ENCODE data around the gene TFG.

The TFG gene

DNA sequence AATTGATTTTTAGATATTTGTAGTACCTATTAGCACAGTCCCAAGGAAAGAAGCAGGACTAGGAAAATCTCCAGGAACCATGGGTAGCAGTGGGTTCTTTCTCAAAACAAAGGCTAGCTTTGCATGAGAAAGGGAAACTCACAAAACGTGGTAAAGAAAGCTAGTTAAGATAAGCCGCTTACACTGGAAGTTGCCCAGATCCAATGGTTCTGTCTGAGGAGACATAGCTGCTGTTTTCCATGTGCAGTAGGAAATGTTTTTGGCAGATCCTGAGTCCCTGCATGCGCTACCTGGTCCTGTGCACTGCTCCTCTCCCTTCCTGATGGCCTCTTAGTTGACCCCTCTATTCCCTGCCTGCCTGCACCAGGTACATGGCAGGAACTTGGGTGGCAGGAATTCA lies 60.4 kb downstream of the TFG start:
- Histone ChIP-seq H2AFZ (ENCODE audit: low read length) (no peak overlapping the region), H3K36me3 (replicated peaks; ENCODE audit: insufficient read depth, low read length) (no peaks in the 10 kb centered on the region), H3K27me3 (replicated peaks; ENCODE audit: insufficient read depth, low read length) (no peaks in the 10 kb centered on the region), H3K9me3 (replicated peaks; ENCODE audit: insufficient read depth, low read length) (no peaks in the 10 kb centered on the region), H4K20me1 (ENCODE audit: insufficient read depth, low read length) (no peaks in the 10 kb centered on the region), H3K4me3 (ENCODE audit: low read length) (no peak overlapping the region), H3K4me2 (ENCODE audit: low read depth, low read length) (no peak overlapping the region), H3K4me1 (ENCODE audit: low read length) (no peaks in the 10 kb centered on the region), H3F3A (ENCODE audit: insufficient read depth, low read length) (no peaks in the 10 kb centered on the region), H3K9ac (ENCODE audit: low read length) (no peak overlapping the region), H3K79me2 (ENCODE audit: low read length) (no peaks in the 10 kb centered on the region), H3K9me2 (replicated peaks; ENCODE audit: insufficient read depth, low read length) (no peaks in the 10 kb centered on the region), H3K27ac (ENCODE audit: low read length) (no peak overlapping the region)
- DNase-seq: no peak
- no peak for TF ChIP-seq EZH2phosphoT487 (IDR thresholded peaks at IDR 0.05; ENCODE audit: low read length)

DNA sequence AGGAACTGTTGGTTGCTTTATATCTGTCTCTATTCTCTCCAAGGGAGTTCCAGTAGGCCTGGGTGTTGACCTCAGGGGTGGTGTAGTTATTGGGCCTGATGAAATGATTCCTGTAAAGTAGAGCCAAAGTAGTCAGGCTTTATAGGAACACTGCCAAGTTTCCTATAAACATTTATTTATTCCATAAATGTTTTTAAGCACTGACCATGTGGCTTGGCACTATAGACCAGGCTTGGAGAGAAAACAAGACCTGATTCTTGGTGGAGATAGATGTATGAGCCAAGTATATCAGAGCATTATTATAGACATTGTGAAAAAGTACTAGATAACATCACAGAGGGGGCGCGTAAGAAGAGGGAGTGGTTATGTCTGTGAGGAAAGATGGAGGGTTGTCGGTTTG lies 65.9 kb downstream of the TFG start:
- Histone ChIP-seq H3K9me3 (replicated peaks; ENCODE audit: insufficient read depth, low read length) (no peaks in the 10 kb centered on the region), H3K4me1 (ENCODE audit: low read length) (no peaks in the 10 kb centered on the region), H3K4me2 (ENCODE audit: low read depth, low read length) (no peak overlapping the region), H2AFZ (ENCODE audit: low read length) (no peak overlapping the region), H3K27me3 (replicated peaks; ENCODE audit: insufficient read depth, low read length) (no peaks in the 10 kb centered on the region), H3K9ac (ENCODE audit: low read length) (no peak overlapping the region), H3K27ac (ENCODE audit: low read length) (no peak overlapping the region), H3K36me3 (replicated peaks; ENCODE audit: insufficient read depth, low read length) (no peaks in the 10 kb centered on the region), H3K79me2 (ENCODE audit: low read length) (no peaks in the 10 kb centered on the region), H4K20me1 (ENCODE audit: insufficient read depth, low read length) (no peaks in the 10 kb centered on the region), H3K4me3 (ENCODE audit: low read length) (no peak overlapping the region), H3K9me2 (replicated peaks; ENCODE audit: insufficient read depth, low read length) (no peaks in the 10 kb centered on the region), H3F3A (ENCODE audit: insufficient read depth, low read length) (no peaks in the 10 kb centered on the region)
- DNase-seq: no peak
- TF ChIP-seq EZH2phosphoT487 (IDR thresholded peaks at IDR 0.05; ENCODE audit: low read length) (no peak), EZH2 (optimal IDR thresholded peaks at IDR 0.05; ENCODE audit: low read depth, low read length) (no peak)
- TF ChIP-seq, protein P1, sequence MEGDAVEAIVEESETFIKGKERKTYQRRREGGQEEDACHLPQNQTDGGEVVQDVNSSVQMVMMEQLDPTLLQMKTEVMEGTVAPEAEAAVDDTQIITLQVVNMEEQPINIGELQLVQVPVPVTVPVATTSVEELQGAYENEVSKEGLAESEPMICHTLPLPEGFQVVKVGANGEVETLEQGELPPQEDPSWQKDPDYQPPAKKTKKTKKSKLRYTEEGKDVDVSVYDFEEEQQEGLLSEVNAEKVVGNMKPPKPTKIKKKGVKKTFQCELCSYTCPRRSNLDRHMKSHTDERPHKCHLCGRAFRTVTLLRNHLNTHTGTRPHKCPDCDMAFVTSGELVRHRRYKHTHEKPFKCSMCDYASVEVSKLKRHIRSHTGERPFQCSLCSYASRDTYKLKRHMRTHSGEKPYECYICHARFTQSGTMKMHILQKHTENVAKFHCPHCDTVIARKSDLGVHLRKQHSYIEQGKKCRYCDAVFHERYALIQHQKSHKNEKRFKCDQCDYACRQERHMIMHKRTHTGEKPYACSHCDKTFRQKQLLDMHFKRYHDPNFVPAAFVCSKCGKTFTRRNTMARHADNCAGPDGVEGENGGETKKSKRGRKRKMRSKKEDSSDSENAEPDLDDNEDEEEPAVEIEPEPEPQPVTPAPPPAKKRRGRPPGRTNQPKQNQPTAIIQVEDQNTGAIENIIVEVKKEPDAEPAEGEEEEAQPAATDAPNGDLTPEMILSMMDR (IDR thresholded peaks at IDR 0.05; ENCODE audit: low read length): no peak

DNA sequence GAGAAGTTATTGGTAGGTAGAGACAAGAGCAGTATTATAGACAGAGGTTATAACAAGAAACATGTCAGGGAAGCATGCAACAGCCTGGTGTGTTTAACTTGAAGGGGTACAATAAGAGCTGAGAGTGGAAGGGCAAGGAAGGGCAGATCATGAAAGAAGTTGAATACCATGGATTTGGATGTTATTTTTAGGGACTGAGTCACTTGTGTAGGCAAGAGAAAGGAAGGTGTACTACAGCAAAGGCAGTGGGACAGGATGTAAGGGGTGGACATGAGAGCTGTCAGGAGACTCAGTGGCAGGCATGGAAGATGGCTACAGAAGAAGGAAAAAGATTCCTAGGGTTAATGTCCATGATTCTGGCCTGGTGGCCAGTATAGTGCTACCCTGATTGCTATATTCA lies 66.4 kb downstream of the TFG start:
- Histone ChIP-seq H3K9me3 (replicated peaks; ENCODE audit: insufficient read depth, low read length) (no peaks in the 10 kb centered on the region), H3K9me2 (replicated peaks; ENCODE audit: insufficient read depth, low read length) (no peaks in the 10 kb centered on the region), H2AFZ (ENCODE audit: low read length) (no peak overlapping the region), H3K4me2 (ENCODE audit: low read depth, low read length) (no peak overlapping the region), H3K9ac (ENCODE audit: low read length) (no peak overlapping the region), H4K20me1 (ENCODE audit: insufficient read depth, low read length) (no peaks in the 10 kb centered on the region), H3K27me3 (replicated peaks; ENCODE audit: insufficient read depth, low read length) (no peaks in the 10 kb centered on the region), H3F3A (ENCODE audit: insufficient read depth, low read length) (no peaks in the 10 kb centered on the region), H3K36me3 (replicated peaks; ENCODE audit: insufficient read depth, low read length) (no peaks in the 10 kb centered on the region), H3K27ac (ENCODE audit: low read length) (no peak overlapping the region), H3K79me2 (ENCODE audit: low read length) (no peaks in the 10 kb centered on the region), H3K4me3 (ENCODE audit: low read length) (no peak overlapping the region), H3K4me1 (ENCODE audit: low read length) (no peaks in the 10 kb centered on the region)
- TF ChIP-seq, protein P1 (IDR thresholded peaks at IDR 0.05; ENCODE audit: low read length): no peak
- TF ChIP-seq EZH2 (optimal IDR thresholded peaks at IDR 0.05; ENCODE audit: low read depth, low read length) (no peak), EZH2phosphoT487 (IDR thresholded peaks at IDR 0.05; ENCODE audit: low read length) (no peak)
- no peak for DNase-seq

DNA sequence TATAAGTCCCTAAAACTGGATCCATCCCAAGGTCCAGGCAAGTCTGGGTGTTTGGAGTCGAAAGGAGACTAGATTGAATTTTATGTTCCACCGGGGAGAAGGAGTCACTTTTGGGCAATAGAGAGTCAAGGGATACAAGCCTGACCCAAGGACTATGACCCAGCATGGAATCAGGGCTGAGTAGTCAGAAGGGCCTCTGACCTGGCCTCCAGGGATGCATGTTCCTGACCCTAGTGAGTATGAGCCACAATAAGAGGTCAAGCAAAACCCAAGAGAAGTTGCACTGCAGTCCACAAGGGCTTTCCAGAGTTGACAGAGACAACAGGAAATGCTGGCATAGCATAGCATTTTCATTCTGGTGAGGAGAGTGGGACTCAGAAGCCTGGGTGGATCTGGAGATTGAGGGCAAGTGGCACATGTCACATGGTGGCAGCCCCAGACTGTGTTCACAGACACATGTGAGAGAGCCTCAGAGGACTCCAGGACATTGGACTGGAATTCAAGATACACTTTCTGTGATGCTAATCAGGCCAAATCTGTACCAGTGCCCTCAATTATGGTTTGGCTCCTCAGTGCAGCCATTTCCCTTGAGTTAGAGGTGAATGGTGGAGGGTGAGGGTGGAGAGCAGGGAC lies 66.9 kb downstream of the TFG start:
- no peaks in the 10 kb centered on the region for H3F3A ChIP-seq (ENCODE audit: insufficient read depth, low read length)
- TF ChIP-seq, protein P1 (IDR thresholded peaks at IDR 0.05; ENCODE audit: low read length): no peak
- no peak for TF ChIP-seq EZH2 (optimal IDR thresholded peaks at IDR 0.05; ENCODE audit: low read depth, low read length)
- no peak for TF ChIP-seq EZH2phosphoT487 (IDR thresholded peaks at IDR 0.05; ENCODE audit: low read length)
- DNase-seq: no peak
- H3K79me2 ChIP-seq (ENCODE audit: low read length): no peaks in the 10 kb centered on the region
- H3K4me2 ChIP-seq (ENCODE audit: low read depth, low read length): no peak overlapping the region
- H3K4me1 ChIP-seq (ENCODE audit: low read length): no peaks in the 10 kb centered on the region
- no peaks in the 10 kb centered on the region for H3K36me3 ChIP-seq (replicated peaks; ENCODE audit: insufficient read depth, low read length)
- no peaks in the 10 kb centered on the region for H4K20me1 ChIP-seq (ENCODE audit: insufficient read depth, low read length)
- no peak overlapping the region for H2AFZ ChIP-seq (ENCODE audit: low read length)
- no peak overlapping the region for H3K9ac ChIP-seq (ENCODE audit: low read length)
- no peaks in the 10 kb centered on the region for H3K9me3 ChIP-seq (replicated peaks; ENCODE audit: insufficient read depth, low read length)
- H3K9me2 ChIP-seq (replicated peaks; ENCODE audit: insufficient read depth, low read length): no peaks in the 10 kb centered on the region
- no peak overlapping the region for H3K4me3 ChIP-seq (ENCODE audit: low read length)
- H3K27ac ChIP-seq (ENCODE audit: low read length): no peak overlapping the region
- H3K27me3 ChIP-seq (replicated peaks; ENCODE audit: insufficient read depth, low read length): no peaks in the 10 kb centered on the region

Data from MM.1S (cell line).